ENCODE results near the gene EIF4B.

- TF ChIP-seq, protein P1, sequence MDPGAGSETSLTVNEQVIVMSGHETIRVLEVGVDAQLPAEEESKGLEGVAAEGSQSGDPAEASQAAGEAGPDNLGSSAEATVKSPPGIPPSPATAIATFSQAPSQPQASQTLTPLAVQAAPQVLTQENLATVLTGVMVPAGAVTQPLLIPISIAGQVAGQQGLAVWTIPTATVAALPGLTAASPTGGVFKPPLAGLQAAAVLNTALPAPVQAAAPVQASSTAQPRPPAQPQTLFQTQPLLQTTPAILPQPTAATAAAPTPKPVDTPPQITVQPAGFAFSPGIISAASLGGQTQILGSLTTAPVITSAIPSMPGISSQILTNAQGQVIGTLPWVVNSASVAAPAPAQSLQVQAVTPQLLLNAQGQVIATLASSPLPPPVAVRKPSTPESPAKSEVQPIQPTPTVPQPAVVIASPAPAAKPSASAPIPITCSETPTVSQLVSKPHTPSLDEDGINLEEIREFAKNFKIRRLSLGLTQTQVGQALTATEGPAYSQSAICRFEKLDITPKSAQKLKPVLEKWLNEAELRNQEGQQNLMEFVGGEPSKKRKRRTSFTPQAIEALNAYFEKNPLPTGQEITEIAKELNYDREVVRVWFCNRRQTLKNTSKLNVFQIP (CRISPR knock-in tag; IDR thresholded peaks at IDR 0.05; ENCODE audit: borderline replicate concordance, low read depth) = no peak
- TF ChIP-seq TOX (CRISPR knock-in tag; IDR thresholded peaks at IDR 0.05; ENCODE audit: borderline replicate concordance) (no peak), ZNF565 (CRISPR knock-in tag; conservative IDR thresholded peaks at IDR 0.05; ENCODE audit: low read depth) (no peak), ARNTL (CRISPR knock-in tag; IDR thresholded peaks at IDR 0.05; ENCODE audit: borderline replicate concordance, low read depth) (no peak), ZNF8 (CRISPR knock-in tag; IDR thresholded peaks at IDR 0.05) (no peak), ESRRG (CRISPR knock-in tag; IDR thresholded peaks at IDR 0.05) (no peak)
- TF ChIP-seq, protein P2, sequence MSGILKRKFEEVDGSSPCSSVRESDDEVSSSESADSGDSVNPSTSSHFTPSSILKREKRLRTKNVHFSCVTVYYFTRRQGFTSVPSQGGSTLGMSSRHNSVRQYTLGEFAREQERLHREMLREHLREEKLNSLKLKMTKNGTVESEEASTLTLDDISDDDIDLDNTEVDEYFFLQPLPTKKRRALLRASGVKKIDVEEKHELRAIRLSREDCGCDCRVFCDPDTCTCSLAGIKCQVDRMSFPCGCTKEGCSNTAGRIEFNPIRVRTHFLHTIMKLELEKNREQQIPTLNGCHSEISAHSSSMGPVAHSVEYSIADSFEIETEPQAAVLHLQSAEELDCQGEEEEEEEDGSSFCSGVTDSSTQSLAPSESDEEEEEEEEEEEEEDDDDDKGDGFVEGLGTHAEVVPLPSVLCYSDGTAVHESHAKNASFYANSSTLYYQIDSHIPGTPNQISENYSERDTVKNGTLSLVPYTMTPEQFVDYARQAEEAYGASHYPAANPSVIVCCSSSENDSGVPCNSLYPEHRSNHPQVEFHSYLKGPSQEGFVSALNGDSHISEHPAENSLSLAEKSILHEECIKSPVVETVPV (CRISPR knock-in tag; IDR thresholded peaks at IDR 0.05) = no peak
These were observed 41.5 kb upstream of the EIF4B start for GRCh38 chr12:52964556-52965336.

Data from SK-N-SH treated with all-trans-retinoic acid at 6 μM for 48 hours (cell line).